Panc1 (cell line): ENCODE data around the gene ST8SIA1. TPM values are rescaled to one million over a fixed set of nuclear protein-coding genes. Genes with fewer than 3 reads are reported as not detected.

ENCODE experiments used
- ATAC-seq: fragments of 200-7000 bp; cut with Tn5 transposase; 2 replicates; pipeline ENCODE4 v1.9.1; 2020; ENCODE audit warnings: mild to moderate bottlenecking, moderate library complexity
- BruUV-seq: library from RNA; stranded (reverse); fragments of 400-500 nt; replicated peaks from 2 replicates; lab custom pipeline; 2021; lab: Mats Ljungman, UMichigan
- CTCF ChIA-PET: fragments of 300-600 bp; sonication (Branson Sonifier 250); formaldehyde crosslinking; loops from one replicate; lab custom pipeline; 2022; ENCODE audit warnings: antibody characterized with exemption; lab: Charles Lee
- POLR2A ChIA-PET: fragments of 300-600 bp; sonication (Branson Sonifier 250); formaldehyde crosslinking; loops from one replicate; lab custom pipeline; 2022; ENCODE audit warnings: antibody characterized with exemption; lab: Charles Lee
- DNase-seq: peaks from one replicate; pipeline ENCODE4 v3.0.0-alpha.2; 2010; ENCODE audit warnings: low read depth, low spot score
- H3K27ac ChIP-seq: 2 replicates; pipeline ENCODE4 v1.5.1; 2011; ENCODE audit warnings: mild to moderate bottlenecking, low read length, inconsistent platforms
- H3K27me3 ChIP-seq: fragments of 200-500 bp; sonication (Bioruptor generic); 2 replicates; pipeline ENCODE4 v1.6.0; 2014; ENCODE audit warnings: low read length, inconsistent platforms; ENCODE audit not compliant: control insufficient read depth, insufficient read depth
- H3K36me3 ChIP-seq: fragments of 200-500 bp; sonication (Bioruptor generic); 2 replicates; pipeline ENCODE4 v1.5.1; 2014; ENCODE audit warnings: inconsistent platforms, mild to moderate bottlenecking, low read length, moderate library complexity; ENCODE audit not compliant: control insufficient read depth, insufficient read depth
- H3K4me1 ChIP-seq: 2 replicates; pipeline ENCODE4 v1.5.1; 2011; ENCODE audit warnings: inconsistent platforms, mild to moderate bottlenecking, low read length, moderate library complexity; ENCODE audit not compliant: control insufficient read depth, insufficient read depth
- H3K4me3 ChIP-seq, 2 experiments: 2 replicates each; pipeline ENCODE4 v1.5.1; 2011 to 2012; ENCODE audit warnings: low read depth in 2 of 2, low read length in 2 of 2, mild to moderate bottlenecking in 2 of 2, inconsistent platforms in 1 of 2, moderate library complexity in 1 of 2
- H3K9me3 ChIP-seq: fragments of 200-500 bp; sonication (Bioruptor generic); 2 replicates; pipeline ENCODE4 v1.5.1; 2014; ENCODE audit warnings: low read depth, mild to moderate bottlenecking, inconsistent platforms, low read length, moderate library complexity; ENCODE audit not compliant: control insufficient read depth, insufficient read depth
- CTCF ChIP-seq: fragments of 450-650 bp; IDR thresholded peaks from 2 replicates; pipeline ENCODE4 v1.5.1; 2017; ENCODE audit warnings: mild to moderate bottlenecking
- POLR2AphosphoS5 ChIP-seq: IDR thresholded peaks from 2 replicates; pipeline ENCODE4 v1.6.1; 2012; ENCODE audit warnings: mild to moderate bottlenecking, low read depth, low read length, moderate library complexity
- SIN3A ChIP-seq: IDR thresholded peaks from 2 replicates; pipeline ENCODE4 v1.6.1; 2012; ENCODE audit warnings: low read depth, mild to moderate bottlenecking, low read length, moderate library complexity, borderline replicate concordance; ENCODE audit not compliant: insufficient read depth
- TCF7L2 ChIP-seq: IDR thresholded peaks from 2 replicates; pipeline ENCODE4 v1.6.1; 2011; ENCODE audit warnings: mild to moderate bottlenecking, low read depth, low read length, inconsistent platforms
- in situ Hi-C: cut with HindIII; loops from 2 replicates; pipeline ENCODE4 v1.10.0; 2016; ENCODE audit warnings: low sequenced_read_pairs, low pct_unique_long_range_greater_than_20kb
- intact Hi-C: fragments of 100-400 bp; cut with micrococcal nuclease; formaldehyde crosslinking; loops from one replicate; pipeline ENCODE4 v1.10.0; 2022; ENCODE audit not compliant: unreplicated experiment
- total RNA-seq: library from RNA; stranded (reverse); gene quantifications from one replicate; pipeline ENCODE4 v1.2.1, GENCODE V29; 2021; ENCODE audit not compliant: unreplicated experiment
- TF ChIP-seq, protein P1 (sequence below), 2 experiments: IDR thresholded peaks; 2 replicates each; pipeline ENCODE4 v1.6.1; 2011 to 2012; ENCODE audit warnings: low read depth in 2 of 2, control low read depth in 1 of 2, low read length in 1 of 2, mild to moderate bottlenecking in 1 of 2, moderate library complexity in 1 of 2; ENCODE audit not compliant: insufficient read depth in 1 of 2

The ST8SIA1 gene
- total RNA-seq, 1 experiment from 2014 or later, result 0.13 TPM

DNA sequence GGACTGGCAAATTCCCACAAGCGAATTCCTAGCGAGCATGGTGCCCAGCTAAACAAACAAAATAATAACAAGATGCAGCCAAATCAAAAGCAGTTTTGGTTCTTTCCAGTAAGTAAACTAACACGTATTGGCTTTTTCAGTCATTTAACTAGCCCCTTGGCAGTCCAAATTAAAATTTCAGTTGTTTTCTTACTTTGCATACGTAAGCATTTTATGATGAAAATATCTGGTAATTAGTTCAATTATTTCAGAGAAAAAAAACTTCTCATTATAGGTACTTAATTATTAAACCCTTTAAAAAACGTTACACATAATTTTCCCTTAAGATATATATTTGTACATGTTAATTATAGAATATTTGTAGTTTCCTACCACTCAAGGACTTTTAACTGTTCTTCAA is 70.1 kb downstream of the ST8SIA1 start:
- H3K4me1 ChIP-seq, result no peaks in the 10 kb centered on the region
- no peak overlapping the region for H3K27ac ChIP-seq
- no peak for DNase-seq
- H3K27me3 ChIP-seq, result no peaks in the 10 kb centered on the region
- intact Hi-C loops, result no loop called here
- no peak for ATAC-seq
- H3K9me3 ChIP-seq, result no peaks in the 10 kb centered on the region
- ChIA-PET CTCF (no interaction called here), POLR2A (no interaction called here)
- H3K36me3 ChIP-seq, result no peaks in the 10 kb centered on the region
- BruUV-seq, result no TSS peak
- no peak overlapping the region for H3K4me3 ChIP-seq
- in situ Hi-C loops, result no loop called here
- TF ChIP-seq SIN3A, result no peak
- TF ChIP-seq POLR2AphosphoS5, result no peak
- TF ChIP-seq, protein P1, sequence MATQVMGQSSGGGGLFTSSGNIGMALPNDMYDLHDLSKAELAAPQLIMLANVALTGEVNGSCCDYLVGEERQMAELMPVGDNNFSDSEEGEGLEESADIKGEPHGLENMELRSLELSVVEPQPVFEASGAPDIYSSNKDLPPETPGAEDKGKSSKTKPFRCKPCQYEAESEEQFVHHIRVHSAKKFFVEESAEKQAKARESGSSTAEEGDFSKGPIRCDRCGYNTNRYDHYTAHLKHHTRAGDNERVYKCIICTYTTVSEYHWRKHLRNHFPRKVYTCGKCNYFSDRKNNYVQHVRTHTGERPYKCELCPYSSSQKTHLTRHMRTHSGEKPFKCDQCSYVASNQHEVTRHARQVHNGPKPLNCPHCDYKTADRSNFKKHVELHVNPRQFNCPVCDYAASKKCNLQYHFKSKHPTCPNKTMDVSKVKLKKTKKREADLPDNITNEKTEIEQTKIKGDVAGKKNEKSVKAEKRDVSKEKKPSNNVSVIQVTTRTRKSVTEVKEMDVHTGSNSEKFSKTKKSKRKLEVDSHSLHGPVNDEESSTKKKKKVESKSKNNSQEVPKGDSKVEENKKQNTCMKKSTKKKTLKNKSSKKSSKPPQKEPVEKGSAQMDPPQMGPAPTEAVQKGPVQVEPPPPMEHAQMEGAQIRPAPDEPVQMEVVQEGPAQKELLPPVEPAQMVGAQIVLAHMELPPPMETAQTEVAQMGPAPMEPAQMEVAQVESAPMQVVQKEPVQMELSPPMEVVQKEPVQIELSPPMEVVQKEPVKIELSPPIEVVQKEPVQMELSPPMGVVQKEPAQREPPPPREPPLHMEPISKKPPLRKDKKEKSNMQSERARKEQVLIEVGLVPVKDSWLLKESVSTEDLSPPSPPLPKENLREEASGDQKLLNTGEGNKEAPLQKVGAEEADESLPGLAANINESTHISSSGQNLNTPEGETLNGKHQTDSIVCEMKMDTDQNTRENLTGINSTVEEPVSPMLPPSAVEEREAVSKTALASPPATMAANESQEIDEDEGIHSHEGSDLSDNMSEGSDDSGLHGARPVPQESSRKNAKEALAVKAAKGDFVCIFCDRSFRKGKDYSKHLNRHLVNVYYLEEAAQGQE (IDR thresholded peaks at IDR 0.05; ENCODE audit: insufficient read depth in 1 of 2, low read depth in 2 of 2, low read length in 1 of 2), result no peak
- no peak for TF ChIP-seq CTCF
- no peak for TF ChIP-seq TCF7L2

DNA sequence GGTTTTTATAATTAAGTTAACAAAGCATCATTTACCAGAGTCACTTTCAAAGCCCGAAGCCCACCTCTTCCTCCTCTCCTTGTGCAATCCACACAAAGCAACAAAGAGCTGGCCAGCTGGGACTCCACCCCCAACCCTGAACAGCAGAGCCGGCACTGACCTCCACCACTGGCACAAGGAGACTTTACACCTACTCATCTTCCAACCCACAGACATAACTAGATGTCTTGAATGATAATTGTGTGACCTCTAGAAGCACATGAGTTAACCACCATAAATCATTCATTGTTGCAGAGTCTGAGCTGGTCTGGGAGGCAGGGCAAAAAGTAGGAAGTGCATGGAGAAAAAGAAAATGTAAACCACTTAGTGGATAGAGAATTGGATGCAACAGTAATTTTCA is 72.2 kb downstream of the ST8SIA1 start:
- no peak for DNase-seq
- Histone ChIP-seq H3K4me3 (no peak overlapping the region), H3K4me1 (no peaks in the 10 kb centered on the region), H3K27ac (no peak overlapping the region), H3K36me3 (no peaks in the 10 kb centered on the region), H3K27me3 (no peaks in the 10 kb centered on the region), H3K9me3 (no peaks in the 10 kb centered on the region)
- intact Hi-C loops, result no loop called here
- in situ Hi-C loops, result no loop called here
- TF ChIP-seq POLR2AphosphoS5, result no peak
- TF ChIP-seq TCF7L2, result no peak
- TF ChIP-seq, protein P1 (IDR thresholded peaks at IDR 0.05; ENCODE audit: insufficient read depth in 1 of 2, low read depth in 2 of 2, low read length in 1 of 2), result no peak
- TF ChIP-seq CTCF, result no peak
- no peak for TF ChIP-seq SIN3A
- CTCF ChIA-PET, result no interaction called here
- POLR2A ChIA-PET, result no interaction called here
- BruUV-seq, result no TSS peak
- no peak for ATAC-seq
